Endodermal cell (in vitro differentiated cells): Measurements from ENCODE around the gene CFAP206. TPM values are rescaled to one million over a fixed set of nuclear protein-coding genes. Genes with fewer than 3 reads are reported as not detected.

Experiments
- DNase-seq: peaks from one replicate; pipeline ENCODE4 v3.0.0-alpha.2; 2017
- H3K27ac ChIP-seq: 2 replicates; pipeline ENCODE4 v1.5.1; 2013; ENCODE audit warnings: mild to moderate bottlenecking, low read depth, low read length, moderate library complexity
- H3K27me3 ChIP-seq: 2 replicates; pipeline ENCODE4 v1.6.1; 2013; ENCODE audit warnings: mild to moderate bottlenecking, low read length, moderate library complexity; ENCODE audit not compliant: insufficient read depth, control insufficient read depth, poor library complexity, severe bottlenecking
- H3K36me3 ChIP-seq: 2 replicates; pipeline ENCODE4 v1.7.0; 2013; ENCODE audit warnings: mild to moderate bottlenecking, low read length, moderate library complexity; ENCODE audit not compliant: control insufficient read depth, insufficient read depth
- H3K4me1 ChIP-seq: one replicate; pipeline ENCODE4 v1.7.0; 2013; ENCODE audit warnings: low read length; ENCODE audit not compliant: control insufficient read depth, insufficient read depth
- H3K4me3 ChIP-seq: 2 replicates; pipeline ENCODE4 v1.5.1; 2013; ENCODE audit warnings: mild to moderate bottlenecking, low read length, moderate library complexity
- H3K9ac ChIP-seq: 2 replicates; pipeline ENCODE4 v1.6.1; 2013; ENCODE audit warnings: mild to moderate bottlenecking, low read length, moderate library complexity; ENCODE audit not compliant: poor library complexity, severe bottlenecking; ENCODE audit errors: extremely low read depth
- H3K9me3 ChIP-seq: 2 replicates; pipeline ENCODE4 v1.6.1; 2013; ENCODE audit warnings: mild to moderate bottlenecking, low read length, moderate library complexity; ENCODE audit not compliant: control insufficient read depth
- H3K27ac Mint-ChIP-seq: 2 replicates; pipeline ENCODE4 v1.8.0; 2020; ENCODE audit warnings: mixed read lengths
- H3K27me3 Mint-ChIP-seq: 2 replicates; pipeline ENCODE4 v1.8.0; 2021; ENCODE audit warnings: mild to moderate bottlenecking, mixed read lengths; ENCODE audit not compliant: insufficient read depth
- H3K36me3 Mint-ChIP-seq: 2 replicates; pipeline ENCODE4 v1.8.0; 2020; ENCODE audit warnings: low read depth, mixed read lengths
- H3K4me1 Mint-ChIP-seq: 2 replicates; pipeline ENCODE4 v1.8.0; 2020; ENCODE audit warnings: mixed read lengths
- H3K4me3 Mint-ChIP-seq: 2 replicates; pipeline ENCODE4 v1.8.0; 2020; ENCODE audit warnings: mild to moderate bottlenecking, moderate library complexity, mixed read lengths
- H3K9me3 Mint-ChIP-seq: 2 replicates; pipeline ENCODE4 v1.8.0; 2020; ENCODE audit warnings: mild to moderate bottlenecking, mixed read lengths
- CTCF ChIP-seq: fragments of 200-600 bp; sonication (generic); conservative IDR thresholded peaks from 2 replicates; pipeline ENCODE4 v1.5.0; 2021; ENCODE audit warnings: antibody characterized with exemption, mild to moderate bottlenecking
- WGBS, 2 experiments: methylation state at CpG; one replicate each; pipeline versions ENCODE4 v1.1.5 to v1.1.7; 2013; ENCODE audit warnings: missing lambda C conversion rate in 2 of 2, mixed read lengths in 1 of 2; ENCODE audit not compliant: insufficient coverage in 1 of 2, insufficient read length in 1 of 2; 5-methylcytosine and 5-hydroxymethylcytosine counted together
- total RNA-seq, 2 donors: library from RNA; stranded (reverse); fragmentation: NEBNext Ultra II Directional in 1 of 2; extraction: Animal tissue kit (Norgen Biotek cat#: 25700) in 1 of 2; gene quantifications; 2 replicates in 1 of 2; 3 replicates in 1 of 2; pipeline ENCODE4 v1.2.1, GENCODE V29; 2021

The CFAP206 gene
- total RNA-seq, 2 donors from 2014 or later, result 0.22 to 0.29 TPM

DNA sequence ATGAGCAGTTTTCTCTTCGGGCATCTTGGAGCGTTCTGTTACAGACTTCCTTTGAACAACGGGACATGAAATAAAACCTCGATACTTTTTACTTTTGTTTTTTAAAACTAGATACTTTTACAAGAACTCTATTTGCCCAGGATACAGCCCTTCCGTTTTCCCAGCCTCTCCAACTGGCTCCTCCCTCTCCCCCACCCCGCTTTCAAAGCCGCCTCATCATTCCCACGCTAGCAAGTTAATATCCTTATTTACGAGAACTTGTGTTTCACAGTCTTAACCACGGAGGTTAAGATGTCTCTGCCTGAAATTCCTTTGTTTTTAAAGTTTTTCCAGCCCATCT lies 241 bp upstream of the CFAP206 start:
- peak overlapping the region; percentile 82 for H3K9ac ChIP-seq
- H3K27me3 Mint-ChIP-seq, result peaks cover 11% of the 10 kb centered on the region

DNA sequence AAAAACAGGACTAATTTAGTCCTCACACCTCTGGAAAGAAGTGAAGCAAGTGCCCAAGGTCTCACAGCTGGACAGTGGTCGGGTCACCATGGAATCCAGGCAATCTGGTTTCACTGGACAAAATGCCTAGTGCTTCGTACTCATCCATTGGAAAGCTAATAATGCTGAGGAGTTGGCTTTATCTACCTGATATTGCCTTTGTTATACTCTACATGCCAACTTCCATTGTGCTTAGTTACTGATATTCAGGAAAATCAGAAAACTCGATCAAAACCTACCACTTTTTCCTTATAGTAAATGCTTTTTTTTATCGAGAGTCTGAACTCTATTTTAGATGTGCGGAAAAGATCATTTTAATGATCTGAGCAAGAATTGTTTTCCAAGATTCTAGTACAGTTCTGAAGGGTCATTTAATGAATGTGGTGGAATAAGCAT lies 966 bp downstream of the CFAP206 start:
- H3K27ac Mint-ChIP-seq, result peak overlapping the region; percentile 87
- no peaks in the 10 kb centered on the region for H3K9me3 Mint-ChIP-seq
- TF ChIP-seq CTCF, result no peak
- WGBS, 2 experiments, result 64 to 67% methylated on average over 3 to 5 of the region's 5 CpGs
- H3K36me3 Mint-ChIP-seq, result no peaks in the 10 kb centered on the region
- DNase-seq, result no peak
- Histone ChIP-seq H3K27ac (no peak overlapping the region), H3K36me3 (no peaks in the 10 kb centered on the region), H3K9ac (peak overlapping the region; percentile 41), H3K9me3 (no peaks in the 10 kb centered on the region), H3K4me3 (peak overlapping the region; percentile 92), H3K27me3 (peaks cover 10% of the 10 kb centered on the region), H3K4me1 (no peaks in the 10 kb centered on the region)
- H3K4me3 Mint-ChIP-seq, result peak overlapping the region; percentile 69
- H3K27me3 Mint-ChIP-seq, result peaks cover 14% of the 10 kb centered on the region
- H3K4me1 Mint-ChIP-seq, result peaks cover 2% of the 10 kb centered on the region

More for the DNA sequence above, 241 bp upstream of the CFAP206 start:
- peak overlapping the region; percentile 92 for H3K4me3 ChIP-seq
- peaks cover 5% of the 10 kb centered on the region for H3K27me3 ChIP-seq
- Mint-ChIP-seq H3K4me3 (peak overlapping the region; percentile 69), H3K4me1 (peaks cover 2% of the 10 kb centered on the region), H3K36me3 (no peaks in the 10 kb centered on the region), H3K9me3 (no peaks in the 10 kb centered on the region), H3K27ac (peak overlapping the region; percentile 7)
- no peaks in the 10 kb centered on the region for H3K36me3 ChIP-seq
- 1 to 8% methylated on average over 6 to 10 of the region's 10 CpGs for WGBS, 2 experiments
- H3K4me1 ChIP-seq, result no peaks in the 10 kb centered on the region
- peak overlapping the region; percentile 89 for H3K27ac ChIP-seq
- no peaks in the 10 kb centered on the region for H3K9me3 ChIP-seq
- no peak for TF ChIP-seq CTCF
- DNase-seq, result no peak

- Mint-ChIP-seq H3K36me3 (no peaks in the 10 kb centered on the region), H3K27me3 (no peaks in the 10 kb centered on the region)
- no peak overlapping the region for H3K27ac ChIP-seq
Observed at GRCh38 chr6:87419266-87419665, 11.5 kb downstream of the CFAP206 start.

More at GRCh38 chr6:87419266-87419665, 11.5 kb downstream of the CFAP206 start:
- Histone ChIP-seq H3K9ac (no peak overlapping the region), H3K36me3 (no peaks in the 10 kb centered on the region), H3K27me3 (no peaks in the 10 kb centered on the region), H3K9me3 (no peaks in the 10 kb centered on the region), H3K4me3 (no peak overlapping the region), H3K4me1 (no peaks in the 10 kb centered on the region)
- Mint-ChIP-seq H3K4me3 (no peak overlapping the region), H3K4me1 (no peaks in the 10 kb centered on the region), H3K27ac (no peak overlapping the region), H3K9me3 (no peaks in the 10 kb centered on the region)
- no peak for DNase-seq
- TF ChIP-seq CTCF, result no peak
- WGBS, 2 experiments, result 90 to 93% methylated on average over 2 of the region's 2 CpGs
